Heart left ventricle (tissue), 16 donors: ENCODE results near the gene CCDC201. TPM values are rescaled to one million over a fixed set of nuclear protein-coding genes. Genes with fewer than 3 reads are reported as not detected.
A peak's percentile ranks its signal among the peaks of the same experiment; 100 is the strongest.
"Not testable (repeated sequence)": the region's sequence is repeated elsewhere in the genome, so short reads cannot be mapped to it uniquely, and the experiment has no call there.

Experiments used
- ATAC-seq, 4 donors: fragments of 200-7000 bp; cut with Tn5 transposase; one replicate each; pipeline ENCODE4 v1.9.1; 2020 to 2022; ENCODE audit warnings: moderate library complexity in 4 of 4, mild to moderate bottlenecking in 3 of 4, moderate number of reproducible peaks in 1 of 4
- DNase-seq, 5 donors: peaks; one replicate each; pipeline ENCODE4 v3.0.0-alpha.2; 2020
- H3K27ac ChIP-seq, 12 donors: fragments of 200-600 bp; sonication (generic) in 4 of 12; one replicate each; pipeline versions ENCODE4 v1.5.0 to v1.8.0; 2016 to 2022; ENCODE audit warnings: mild to moderate bottlenecking in 2 of 12
- H3K27me3 ChIP-seq, 9 donors: fragments of 200-600 bp; sonication (generic) in 2 of 9; one replicate each; pipeline versions ENCODE4 v1.5.1 to v1.8.0; 2016 to 2022; ENCODE audit warnings: mild to moderate bottlenecking in 3 of 9
- H3K36me3 ChIP-seq, 9 donors: fragments of 200-600 bp; sonication (generic) in 2 of 9; one replicate each; pipeline versions ENCODE4 v1.5.0 to v1.8.0; 2018 to 2022; ENCODE audit warnings: mild to moderate bottlenecking in 2 of 9
- H3K4me1 ChIP-seq, 12 donors: fragments of 200-600 bp; sonication (generic) in 4 of 12; one replicate each; pipeline versions ENCODE4 v1.5.0 to v1.8.0; 2016 to 2022; ENCODE audit warnings: mild to moderate bottlenecking in 3 of 12
- H3K4me3 ChIP-seq, 12 donors: fragments of 200-600 bp; sonication (generic) in 4 of 12; one replicate each; pipeline versions ENCODE4 v1.5.0 to v1.8.0; 2017 to 2022; ENCODE audit warnings: mild to moderate bottlenecking in 9 of 12, moderate library complexity in 4 of 12
- H3K9me3 ChIP-seq, 12 donors: fragments of 200-600 bp; sonication (generic) in 4 of 12; one replicate each; pipeline versions ENCODE4 v1.5.0 to v1.8.0; 2016 to 2022; ENCODE audit warnings: mild to moderate bottlenecking in 1 of 12
- WGBS, 4 donors: extraction: QIAGEN DNeasy Blood & Tissue Kit in 2 of 4; methylation state at CpG; one replicate each; pipeline versions ENCODE4 v1.1.5 to v1.1.7; 2013 to 2018; 5-methylcytosine and 5-hydroxymethylcytosine counted together
- intact Hi-C, 10 donors: fragments of 100-400 bp; cut with DNase I; formaldehyde crosslinking; loops; one replicate each; pipeline versions ENCODE4 v1.11.1 to v1.14.2; 2022
- polyA plus RNA-seq, 2 donors: library from polyadenylated mRNA; stranded (reverse); fragments of 200-250 nt; gene quantifications; one replicate each; pipeline ENCODE4 v1.2.3, GENCODE V29; 2013
- total RNA-seq, 9 donors: library from RNA; depleted of rRNA in 2 of 9; stranded (reverse); fragments of >200 nt in 2 of 9; fragmentation: NEBNext Ultra II Directional in 3 of 9; extraction: Animal tissue kit (Norgen Biotek cat#: 25700) in 3 of 9; gene quantifications; one replicate each; pipeline versions ENCODE4 v1.1.0 to v1.2.4, GENCODE V29; 2016 to 2023
- donor health status: ischemic (EF 13 %, LVEDD 7.1; RV severe dilation, severe dysfunction).
- donor health status: healthy with polysubstance abuse.
- donor health status: DM: no; HTN: yes; CAD: no.
- donor health status: DM: no; HTN: no; CAD: no.
- donor health status: ischemic (EF 25% LVEDD 6.9; RV normal size, moderate dysfunction).
- donor health status: ischemic (EF 25% LVEDD 5.7; RV mildly dilated, moderate dysfunction).
- donor health status: healthy.
- donor health status: DM: yes; HTN: yes; CAD: no.
- donor health status: ischemic (EF 35%, LVEDD 5.7; RV mildly dilated, moderate dysfunction).
- donor health status: nonischemic (EF 11% LVEDD 7.7; RV severe dilation, severe dysfunction).
- donor health status: DM: yes; HTN: yes; CAD: no.
- donor health status: PGD.
- donor health status: ischemic (EF 29% LVEDD 5.4; RV normal size, mild dysfunction).
- donor health status: nonischemic (EF 23%, LVEDD 6.1; RV moderate dilation, normal function).

The CCDC201 gene
- total and polyA plus RNA-seq, 11 donors = not detected

DNA sequence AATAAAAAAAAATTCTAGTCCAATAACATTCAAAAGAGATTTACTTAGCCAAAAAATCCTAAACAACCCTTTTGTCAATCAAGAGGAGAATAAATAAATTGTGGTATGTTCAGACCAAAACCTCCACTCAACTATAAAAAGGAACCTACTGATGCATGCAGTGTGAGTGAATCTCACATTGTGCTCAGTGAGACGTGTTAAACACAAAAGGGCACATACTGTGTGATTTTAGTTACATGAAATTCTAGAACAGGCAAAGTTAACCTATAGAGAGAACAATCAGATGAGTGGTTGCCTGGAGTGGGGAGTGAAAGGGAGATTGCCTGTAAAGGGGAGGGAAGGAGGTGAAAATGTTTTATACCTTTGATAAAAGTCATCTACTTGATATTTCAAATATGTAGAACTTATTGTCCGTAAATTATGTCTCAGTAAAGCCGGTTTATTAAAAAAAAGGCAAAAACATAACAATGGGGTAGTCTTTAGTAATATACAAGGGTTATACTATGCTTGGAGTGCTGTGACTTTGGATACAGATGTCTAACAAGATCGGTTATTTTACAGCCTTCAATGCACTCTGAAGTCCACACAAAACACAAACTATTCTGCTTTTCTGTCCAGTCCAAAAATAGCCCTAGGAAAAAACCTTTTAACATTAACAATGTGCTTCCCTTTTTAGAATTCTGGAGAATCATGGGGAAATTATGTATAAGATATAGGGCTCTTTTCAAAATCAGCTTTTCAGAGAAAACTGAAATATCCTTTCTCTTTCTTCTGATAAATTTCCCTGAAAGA is 30.8 kb downstream of the CCDC201 start:
- H3K9me3 ChIP-seq, intact Hi-C loops, H3K4me3 ChIP-seq, ATAC-seq, H3K36me3 ChIP-seq, H3K27me3 ChIP-seq, DNase-seq, H3K4me1 ChIP-seq, H3K27ac ChIP-seq: not testable (repeated sequence)
- WGBS, 4 donors = 68 to 75% (median 70%) methylated on average over 4 of the region's 4 CpGs

DNA sequence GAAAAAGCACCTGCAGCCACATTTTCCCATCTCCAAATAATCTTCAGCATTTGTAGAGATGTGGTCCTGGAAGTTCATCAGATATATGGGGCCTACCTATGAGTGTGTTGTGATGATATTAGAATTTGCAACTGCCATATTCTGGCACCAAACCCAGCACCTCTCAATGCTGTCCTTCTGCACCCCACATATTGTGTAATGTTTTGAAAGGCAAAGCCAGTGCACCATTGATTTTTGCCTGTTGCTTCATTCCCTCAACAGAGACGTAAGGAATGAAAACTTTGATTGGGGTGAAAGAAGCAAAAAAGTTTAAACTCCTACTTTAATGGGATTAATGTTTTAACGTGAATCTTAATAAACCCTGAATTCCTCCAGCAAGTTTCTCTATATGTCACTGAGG is 34.0 kb downstream of the CCDC201 start:
- ATAC-seq, DNase-seq, H3K36me3 ChIP-seq, H3K27me3 ChIP-seq, H3K4me1 ChIP-seq, H3K27ac ChIP-seq, H3K9me3 ChIP-seq, H3K4me3 ChIP-seq, intact Hi-C loops: not testable (repeated sequence)
- 44 to 93% (median 75%) methylated on average over 2 of the region's 2 CpGs for WGBS, 4 donors

DNA sequence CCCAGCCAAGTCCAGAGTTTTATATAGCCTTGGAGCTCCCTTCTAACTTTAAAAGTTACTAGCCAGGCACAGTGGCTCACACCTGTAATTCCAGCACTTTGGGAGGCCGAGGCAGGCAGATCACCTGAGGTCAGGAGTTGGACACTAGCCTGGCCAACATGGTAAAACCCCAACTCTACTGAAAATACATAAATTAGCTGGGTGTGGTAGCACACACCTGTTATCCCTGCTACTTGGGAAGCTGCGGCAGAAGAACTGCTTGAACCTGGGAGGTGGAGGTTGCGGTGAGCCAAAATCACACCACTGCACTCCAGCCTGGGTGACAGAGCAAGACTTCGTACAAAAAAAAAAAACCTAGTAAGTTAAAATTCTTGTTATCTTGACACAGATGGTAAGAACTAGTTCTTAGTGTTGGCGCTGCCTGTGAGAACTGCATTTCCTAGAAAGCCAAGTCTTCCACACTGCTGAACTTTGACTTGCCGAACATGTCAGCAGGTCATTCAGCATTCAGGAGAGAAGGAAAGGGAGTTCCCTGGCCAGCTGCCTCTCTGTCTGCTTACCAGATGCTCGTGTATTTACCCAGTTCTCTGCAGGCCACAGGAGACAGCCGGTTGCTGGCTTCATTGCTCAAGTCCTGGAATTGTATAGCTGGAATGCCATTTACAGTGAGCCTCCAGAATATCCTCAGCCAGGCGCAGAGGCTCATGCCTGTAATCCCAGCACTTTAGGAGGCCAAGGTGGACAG is 40.3 kb downstream of the CCDC201 start:
- peak in 1 of 4 donors; percentile 51 for ATAC-seq
- H3K27me3 ChIP-seq, intact Hi-C loops, H3K4me3 ChIP-seq, H3K4me1 ChIP-seq, DNase-seq, H3K27ac ChIP-seq, H3K9me3 ChIP-seq, H3K36me3 ChIP-seq: not testable (repeated sequence)
- 62 to 72% (median 66%) methylated on average over 8 to 9 of the region's 9 CpGs for WGBS, 4 donors

DNA sequence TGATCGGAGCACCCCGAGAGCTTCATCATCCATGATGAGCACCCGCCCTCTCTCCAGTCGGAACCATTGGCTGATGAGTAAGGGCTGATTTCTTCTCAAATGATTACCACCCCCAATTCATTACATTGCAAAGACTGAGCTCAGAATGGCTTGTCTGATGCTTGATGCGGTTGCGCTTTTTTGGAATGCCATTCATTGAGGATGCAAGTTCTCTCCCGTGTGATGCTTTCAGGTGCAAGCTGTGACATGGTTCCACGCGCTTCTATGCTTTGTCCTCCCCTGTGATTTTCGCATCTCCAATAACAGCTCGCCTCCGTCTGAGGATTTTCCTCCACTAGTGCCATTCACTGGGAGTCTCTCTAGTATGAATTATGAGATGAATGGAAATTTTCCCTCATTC is 43.0 kb downstream of the CCDC201 start:
- DNase-seq, H3K4me3 ChIP-seq, H3K4me1 ChIP-seq, H3K27me3 ChIP-seq, H3K27ac ChIP-seq, ATAC-seq, H3K9me3 ChIP-seq, intact Hi-C loops, H3K36me3 ChIP-seq: not testable (repeated sequence)
- WGBS, 4 donors = 88 to 92% (median 92%) methylated on average over 12 of the region's 12 CpGs

DNA sequence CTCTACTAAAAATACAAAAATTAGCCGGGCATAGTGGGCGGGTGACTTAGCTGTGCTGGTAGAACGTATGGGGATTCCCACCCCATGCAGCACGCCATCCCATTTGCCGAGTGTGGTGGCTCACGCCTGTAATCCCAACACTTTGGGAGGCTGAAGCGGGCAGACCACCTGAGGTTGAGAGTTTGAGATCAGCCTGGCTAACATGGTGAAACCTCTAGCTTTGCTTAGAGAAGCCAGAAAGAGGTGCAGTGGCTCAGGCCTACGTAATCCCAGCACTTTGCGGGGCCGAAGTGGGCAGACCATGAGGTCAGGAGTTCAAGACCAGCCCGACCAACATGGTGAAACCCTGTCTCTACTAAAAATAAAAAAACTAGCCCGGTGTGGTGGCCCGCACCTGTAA is 45.2 kb downstream of the CCDC201 start:
- DNase-seq, ATAC-seq, intact Hi-C loops, H3K4me1 ChIP-seq, H3K36me3 ChIP-seq, H3K27ac ChIP-seq, H3K27me3 ChIP-seq, H3K4me3 ChIP-seq, H3K9me3 ChIP-seq: not testable (repeated sequence)
- 94 to 96% (median 95%) methylated on average over 13 of the region's 13 CpGs for WGBS, 4 donors

DNA sequence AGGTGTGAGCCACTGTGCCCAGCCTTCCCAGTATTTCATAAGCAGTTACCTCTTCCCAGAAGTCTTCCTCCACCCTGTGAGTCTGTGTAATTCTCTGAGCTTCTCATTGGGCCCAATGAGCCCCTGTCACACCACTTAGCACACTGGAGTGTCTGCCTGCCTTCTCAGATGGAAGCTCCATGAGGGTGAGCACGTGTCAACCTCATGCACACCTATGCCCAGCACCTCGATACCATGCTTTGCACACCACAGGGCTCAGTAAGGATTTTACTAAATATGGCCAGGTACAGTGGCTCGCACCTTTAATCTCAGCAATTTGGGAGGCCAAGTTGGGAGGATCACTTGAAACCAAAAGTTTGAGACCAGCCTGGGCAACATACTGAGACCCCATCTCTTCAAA is 46.3 kb downstream of the CCDC201 start:
- ATAC-seq, H3K4me3 ChIP-seq, intact Hi-C loops, H3K36me3 ChIP-seq, H3K27me3 ChIP-seq, H3K4me1 ChIP-seq, H3K9me3 ChIP-seq, DNase-seq, H3K27ac ChIP-seq: not testable (repeated sequence)
- WGBS, 4 donors = 85 to 100% (median 91%) methylated on average over 3 of the region's 3 CpGs

DNA sequence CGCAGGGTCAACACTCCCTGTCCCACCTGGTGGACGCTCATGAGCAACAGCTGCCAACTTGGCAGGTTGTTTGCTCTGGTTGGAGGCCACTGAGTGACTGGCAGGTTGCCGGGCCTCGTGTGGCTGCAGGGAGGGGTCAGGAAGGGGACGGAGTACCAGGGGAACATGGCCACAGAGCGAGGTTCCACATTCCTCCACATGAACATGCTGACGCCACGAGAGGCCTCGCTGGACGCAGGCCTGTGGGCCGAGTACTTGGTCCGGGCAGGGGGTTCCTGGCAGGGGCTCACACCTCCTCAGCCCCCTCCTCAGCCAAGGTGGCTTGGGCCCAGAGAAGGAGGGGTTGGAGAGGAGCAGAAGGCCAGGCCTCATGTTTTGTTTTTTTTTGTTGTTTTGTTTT is 54.1 kb downstream of the CCDC201 start:
- H3K27ac ChIP-seq, H3K4me1 ChIP-seq, ATAC-seq, H3K9me3 ChIP-seq, H3K4me3 ChIP-seq, H3K36me3 ChIP-seq, intact Hi-C loops, DNase-seq, H3K27me3 ChIP-seq: not testable (repeated sequence)
- WGBS, 4 donors = 87 to 94% (median 89%) methylated on average over 6 to 12 of the region's 12 CpGs

DNA sequence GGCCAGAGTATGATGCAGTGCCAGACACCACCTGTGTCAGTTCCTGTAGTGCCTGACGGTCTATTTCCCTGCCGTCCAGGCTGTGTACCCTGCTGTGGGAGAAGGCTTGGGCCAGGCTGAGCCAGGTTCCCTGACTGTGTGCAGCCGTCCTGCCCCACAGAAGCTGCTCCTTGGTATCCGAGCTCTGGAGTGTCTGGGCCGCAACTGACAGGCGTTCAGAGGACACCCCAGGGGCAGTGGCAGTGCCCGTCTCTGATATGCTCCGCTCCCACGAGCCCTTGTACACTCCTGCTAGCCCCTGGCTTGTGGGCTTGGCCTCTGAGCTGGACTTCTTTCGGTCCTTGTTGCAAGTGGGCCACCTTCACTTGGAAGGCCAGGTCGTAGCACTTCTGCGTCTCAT is 55.0 kb downstream of the CCDC201 start:
- H3K9me3 ChIP-seq, H3K36me3 ChIP-seq, H3K4me1 ChIP-seq, ATAC-seq, H3K4me3 ChIP-seq, H3K27me3 ChIP-seq, H3K27ac ChIP-seq, DNase-seq, intact Hi-C loops: not testable (repeated sequence)
- 81 to 93% (median 91%) methylated on average over 4 to 12 of the region's 12 CpGs for WGBS, 4 donors

- ATAC-seq, H3K9me3 ChIP-seq, intact Hi-C loops, H3K27ac ChIP-seq, H3K27me3 ChIP-seq, H3K36me3 ChIP-seq, H3K4me3 ChIP-seq, H3K4me1 ChIP-seq, DNase-seq: not testable (repeated sequence)
- 80 to 100% (median 91%) methylated on average over 1 to 8 of the region's 8 CpGs for WGBS, 4 donors
Observed at GRCh38 chr7:45817016-45817415, 55.9 kb downstream of the CCDC201 start.

DNA sequence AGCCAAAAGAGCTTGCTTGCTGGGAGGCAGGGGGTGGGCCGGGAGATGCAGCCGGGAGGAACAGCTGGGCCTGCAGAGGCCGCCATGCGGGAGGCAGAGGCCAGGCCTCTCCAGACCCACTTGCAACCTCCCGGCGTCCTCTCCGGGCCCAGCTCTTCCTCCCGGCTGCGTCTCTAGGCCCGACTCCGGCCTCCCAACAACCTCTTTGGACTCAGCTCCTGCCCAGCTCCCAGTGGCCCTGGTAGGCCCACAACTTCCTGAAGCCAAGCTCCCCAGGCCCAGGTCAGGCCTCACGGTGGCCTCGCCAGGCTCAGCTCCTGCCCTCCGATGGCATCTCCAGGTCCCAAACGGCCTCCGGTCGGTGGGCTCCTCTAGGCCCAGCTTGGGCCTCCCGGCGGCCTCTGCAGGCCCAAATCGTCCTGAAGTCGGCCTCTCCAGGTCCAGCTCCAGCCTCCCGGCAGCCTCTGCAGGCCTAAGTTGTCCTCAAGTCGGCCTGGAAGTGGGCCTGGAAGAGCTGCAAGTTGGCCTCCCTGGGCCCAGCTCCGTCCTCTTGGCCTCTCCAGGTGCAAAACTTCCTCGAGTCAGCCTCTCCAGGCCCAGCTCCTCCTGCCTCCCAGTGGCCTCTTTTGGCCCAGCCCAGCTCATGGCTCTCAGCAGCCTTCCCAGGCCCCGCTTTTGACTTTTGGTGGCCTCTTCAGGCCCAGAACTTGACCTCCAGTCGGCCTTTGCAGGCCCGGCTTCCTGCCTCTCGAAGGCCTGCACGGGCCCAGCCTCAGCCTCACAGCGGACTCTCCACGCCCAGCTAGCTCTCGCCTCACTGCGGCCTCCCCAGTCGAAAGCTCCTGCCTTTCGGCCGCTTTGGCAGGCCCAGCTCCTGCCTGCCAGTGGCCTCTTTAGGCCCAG is 58.4 kb downstream of the CCDC201 start:
- H3K9me3 ChIP-seq, ATAC-seq, intact Hi-C loops, H3K27me3 ChIP-seq, H3K4me1 ChIP-seq, H3K36me3 ChIP-seq, H3K4me3 ChIP-seq: not testable (repeated sequence)
- 85 to 95% (median 90%) methylated on average over 34 to 37 of the region's 37 CpGs for WGBS, 4 donors
- peak overlapping the region in 4 of 12 donors; percentile 18 to 43 (median 32) for H3K27ac ChIP-seq
- peak; percentile 17 to 76 (median 33) for DNase-seq
